OCI-LY7 (cell line): ENCODE measurements around the gene SMCR8. TPM values are rescaled to one million over a fixed set of nuclear protein-coding genes. Genes with fewer than 3 reads are reported as not detected.

Source experiments
- BruUV-seq: library from RNA; stranded (reverse); fragments of 400-500 nt; replicated peaks from 2 replicates; lab custom pipeline; 2021; lab: Mats Ljungman, UMichigan
- CTCF ChIA-PET: fragments of 300-600 bp; sonication (Branson Sonifier 250); formaldehyde crosslinking; loops from one replicate; lab custom pipeline; 2022; ENCODE audit warnings: antibody characterized with exemption; ENCODE audit not compliant: unreplicated experiment; lab: Charles Lee
- POLR2A ChIA-PET: fragments of 300-600 bp; sonication (Branson Sonifier 250); formaldehyde crosslinking; loops from one replicate; lab custom pipeline; 2022; ENCODE audit warnings: antibody characterized with exemption; lab: Charles Lee
- DNase-seq: peaks from one replicate; pipeline ENCODE4 v3.0.0-alpha.2; 2015; ENCODE audit warnings: low spot score
- H2AFZ ChIP-seq: fragments of 200-600 bp; sonication (generic), shearing (Covaris generic); 2 replicates; pipeline ENCODE4 v1.6.1; 2014; ENCODE audit warnings: mild to moderate bottlenecking, antibody characterized with exemption, low read length, moderate library complexity
- H3K27ac ChIP-seq: fragments of 200-600 bp; sonication (generic); 2 replicates; pipeline ENCODE4 v1.5.1; 2014; ENCODE audit warnings: mixed run types, low read depth, mild to moderate bottlenecking, moderate library complexity, low read length, inconsistent platforms; ENCODE audit not compliant: poor library complexity, severe bottlenecking
- H3K36me3 ChIP-seq: fragments of 200-600 bp; sonication (generic); 2 replicates; pipeline ENCODE4 v1.6.1; 2014; ENCODE audit warnings: mild to moderate bottlenecking, antibody characterized with exemption, low read length, moderate library complexity, mixed read lengths; ENCODE audit not compliant: insufficient read depth
- H3K4me1 ChIP-seq: fragments of 200-600 bp; sonication (generic); 2 replicates; pipeline ENCODE4 v1.5.1; 2014; ENCODE audit warnings: mild to moderate bottlenecking, low read length; ENCODE audit not compliant: insufficient read depth, poor library complexity, severe bottlenecking
- H3K4me2 ChIP-seq: fragments of 200-600 bp; sonication (generic); 2 replicates; pipeline ENCODE4 v1.6.1; 2014; ENCODE audit warnings: mild to moderate bottlenecking, low read length
- H3K4me3 ChIP-seq: fragments of 200-600 bp; sonication (generic); 2 replicates; pipeline ENCODE4 v1.5.1; 2014; ENCODE audit warnings: mild to moderate bottlenecking, low read depth, low read length; ENCODE audit not compliant: poor library complexity, severe bottlenecking
- H3K79me2 ChIP-seq: fragments of 200-600 bp; sonication (generic); 2 replicates; pipeline ENCODE4 v1.6.1; 2016; ENCODE audit warnings: low read depth, mild to moderate bottlenecking, low read length, moderate library complexity, mixed read lengths; ENCODE audit not compliant: insufficient read depth
- H3K9me2 ChIP-seq: fragments of 200-600 bp; sonication (generic); 2 replicates; pipeline ENCODE4 v1.6.1; 2016; ENCODE audit warnings: mild to moderate bottlenecking, low read length, mixed read lengths; ENCODE audit not compliant: insufficient read depth
- H3K9me3 ChIP-seq: fragments of 200-600 bp; sonication (generic); 2 replicates; pipeline ENCODE4 v1.6.1; 2014; ENCODE audit warnings: mild to moderate bottlenecking, mixed run types, low read length, mixed read lengths
- H4K20me1 ChIP-seq: fragments of 200-600 bp; sonication (generic); 2 replicates; pipeline ENCODE4 v1.6.1; 2014; ENCODE audit warnings: mild to moderate bottlenecking, antibody characterized with exemption, low read length, moderate library complexity, mixed read lengths; ENCODE audit not compliant: insufficient read depth
- EZH2phosphoT487 ChIP-seq: fragments of 200-600 bp; sonication (generic); IDR thresholded peaks from 2 replicates; pipeline ENCODE4 v1.6.1; 2018; ENCODE audit warnings: low read depth, borderline replicate concordance, mild to moderate bottlenecking, mixed run types, antibody characterized with exemption, low read length, moderate library complexity, mixed read lengths
- intact Hi-C: fragments of 100-400 bp; cut with micrococcal nuclease; formaldehyde crosslinking; loops from one replicate; pipeline ENCODE4 v1.10.0; 2022; ENCODE audit not compliant: unreplicated experiment
- microRNA-seq: library from miRNA; unstranded; fragments of <30 nt; microRNA quantifications from one replicate; pipeline ENCODE4 v1.2.0, GENCODE V29; 2022; ENCODE audit warnings: borderline replicate concordance
- total RNA-seq, 2 experiments: library from RNA; depleted of rRNA in 1 of 2; stranded (reverse); fragments of >200 nt in 1 of 2; shearing (Covaris generic) in 1 of 2; gene quantifications; 2 replicates each; pipeline ENCODE4 v1.2.3, GENCODE V29; 2014 to 2022
- TF ChIP-seq, protein P1 (sequence below): fragments of 200-600 bp; sonication (generic); conservative IDR thresholded peaks from 2 replicates; pipeline ENCODE4 v1.5.1; 2014; ENCODE audit warnings: mild to moderate bottlenecking, antibody characterized with exemption, low read length, moderate library complexity, mixed read lengths

Gene SMCR8
- total RNA-seq, 2 experiments from 2014 or later, result 11.8 to 16.1 TPM

GRCh38 chr17:18374216-18374615, 59.1 kb downstream of the SMCR8 start:
- Histone ChIP-seq H4K20me1 (no peaks in the 10 kb centered on the region), H3K79me2 (no peaks in the 10 kb centered on the region), H2AFZ (no peak overlapping the region), H3K9me2 (no peaks in the 10 kb centered on the region), H3K36me3 (no peaks in the 10 kb centered on the region), H3K9me3 (no peaks in the 10 kb centered on the region), H3K4me3 (no peak overlapping the region), H3K4me1 (no peaks in the 10 kb centered on the region), H3K27ac (no peak overlapping the region), H3K4me2 (no peak overlapping the region)
- intact Hi-C loops, result no loop called here
- BruUV-seq, result no TSS peak
- POLR2A ChIA-PET, result no interaction called here
- CTCF ChIA-PET, result no interaction called here
- DNase-seq, result no peak
- TF ChIP-seq EZH2phosphoT487, result no peak
- TF ChIP-seq, protein P1, sequence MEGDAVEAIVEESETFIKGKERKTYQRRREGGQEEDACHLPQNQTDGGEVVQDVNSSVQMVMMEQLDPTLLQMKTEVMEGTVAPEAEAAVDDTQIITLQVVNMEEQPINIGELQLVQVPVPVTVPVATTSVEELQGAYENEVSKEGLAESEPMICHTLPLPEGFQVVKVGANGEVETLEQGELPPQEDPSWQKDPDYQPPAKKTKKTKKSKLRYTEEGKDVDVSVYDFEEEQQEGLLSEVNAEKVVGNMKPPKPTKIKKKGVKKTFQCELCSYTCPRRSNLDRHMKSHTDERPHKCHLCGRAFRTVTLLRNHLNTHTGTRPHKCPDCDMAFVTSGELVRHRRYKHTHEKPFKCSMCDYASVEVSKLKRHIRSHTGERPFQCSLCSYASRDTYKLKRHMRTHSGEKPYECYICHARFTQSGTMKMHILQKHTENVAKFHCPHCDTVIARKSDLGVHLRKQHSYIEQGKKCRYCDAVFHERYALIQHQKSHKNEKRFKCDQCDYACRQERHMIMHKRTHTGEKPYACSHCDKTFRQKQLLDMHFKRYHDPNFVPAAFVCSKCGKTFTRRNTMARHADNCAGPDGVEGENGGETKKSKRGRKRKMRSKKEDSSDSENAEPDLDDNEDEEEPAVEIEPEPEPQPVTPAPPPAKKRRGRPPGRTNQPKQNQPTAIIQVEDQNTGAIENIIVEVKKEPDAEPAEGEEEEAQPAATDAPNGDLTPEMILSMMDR, result no peak

Small RNA genes within 50 kb of the gene (microRNA-seq; reads per million reads assigned to microRNA genes)
- 2.3 reads per million for gene MIR6778

Other genes starting within 250 kb of the SMCR8 start
- gene DRG2, start 227.3 kb upstream of the SMCR8 start, total RNA-seq (2014; rRNA removed; shearing (Covaris generic)), result 46.4 and 62.6 TPM in 2 replicates
- 54.3 and 60.4 TPM in 2 replicates for gene DRG2, start 227.3 kb upstream of the SMCR8 start, total RNA-seq (2022)
- 0.23 and 0.98 TPM in 2 replicates for gene MYO15A, start 206.5 kb upstream of the SMCR8 start, total RNA-seq (2014; rRNA removed; shearing (Covaris generic))
- 1.4 and 2.0 TPM in 2 replicates for gene MYO15A, start 206.5 kb upstream of the SMCR8 start, total RNA-seq (2022)
- gene ALKBH5, start 131.5 kb upstream of the SMCR8 start, total RNA-seq (2014; rRNA removed; shearing (Covaris generic)), result 99.3 and 100 TPM in 2 replicates
- gene ALKBH5, start 131.5 kb upstream of the SMCR8 start, total RNA-seq (2022), result 120 and 125 TPM in 2 replicates
- gene LLGL1, start 89.7 kb upstream of the SMCR8 start, total RNA-seq (2014; rRNA removed; shearing (Covaris generic)), result 11.9 and 14.1 TPM in 2 replicates
- 19.9 and 20.8 TPM in 2 replicates for gene LLGL1, start 89.7 kb upstream of the SMCR8 start, total RNA-seq (2022)
- gene FLII, start 56.6 kb upstream of the SMCR8 start, total RNA-seq (2014; rRNA removed; shearing (Covaris generic)), result 141 and 155 TPM in 2 replicates
- gene FLII, start 56.6 kb upstream of the SMCR8 start, total RNA-seq (2022), result 219 and 235 TPM in 2 replicates
- gene MIEF2, start 54.6 kb upstream of the SMCR8 start, total RNA-seq (2014; rRNA removed; shearing (Covaris generic)), result 7.6 and 7.9 TPM in 2 replicates
- gene MIEF2, start 54.6 kb upstream of the SMCR8 start, total RNA-seq (2022), result 11.8 and 12.7 TPM in 2 replicates
- 48.3 and 48.5 TPM in 2 replicates for gene TOP3A, start 299 bp upstream of the SMCR8 start, total RNA-seq (2014; rRNA removed; shearing (Covaris generic))
- 63.0 and 64.4 TPM in 2 replicates for gene TOP3A, start 299 bp upstream of the SMCR8 start, total RNA-seq (2022)
- 62.7 and 66.5 TPM in 2 replicates for gene SHMT1, start 48.3 kb downstream of the SMCR8 start, total RNA-seq (2014; rRNA removed; shearing (Covaris generic))
- gene SHMT1, start 48.3 kb downstream of the SMCR8 start, total RNA-seq (2022), result 92.1 and 101 TPM in 2 replicates
- not detected in 2 replicates for gene EVPLL, start 62.5 kb downstream of the SMCR8 start, total RNA-seq (2014; rRNA removed; shearing (Covaris generic))
- 1.2 TPM in 1 of 2 replicates, not detected in the other for gene EVPLL, start 62.5 kb downstream of the SMCR8 start, total RNA-seq (2022)
- not detected in 2 replicates for gene LGALS9C, start 161.5 kb downstream of the SMCR8 start, total RNA-seq (2014; rRNA removed; shearing (Covaris generic))
- not detected in 2 replicates for gene LGALS9C, start 161.5 kb downstream of the SMCR8 start, total RNA-seq (2022)